Fibroblast of gingiva (primary cell): ENCODE results near the gene SYCE3.
"Not testable (repeated sequence)": the region's sequence is repeated elsewhere in the genome, so short reads cannot be mapped to it uniquely, and the experiment has no call there.

Source experiments
- DNase-seq: peaks from one replicate; pipeline ENCODE4 v3.0.0-alpha.2; 2011; ENCODE audit warnings: low read depth

SYCE3 gene

DNA sequence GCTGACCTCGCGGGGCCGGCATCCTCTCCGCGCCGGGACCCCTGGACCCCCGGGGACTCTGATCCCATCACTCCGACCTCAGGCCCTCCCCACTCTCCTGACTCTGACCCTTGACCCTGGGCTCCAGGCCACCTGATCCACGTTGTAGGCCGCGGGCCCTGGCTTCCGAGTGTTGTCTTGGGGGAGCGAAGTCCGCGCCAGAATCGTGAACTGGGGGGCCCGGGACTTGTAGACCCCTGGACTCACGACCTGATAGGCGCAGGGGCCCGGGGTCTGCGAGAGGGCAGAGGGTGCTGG lies 32.2 kb downstream of the SYCE3 start:
- DNase-seq: no peak

DNA sequence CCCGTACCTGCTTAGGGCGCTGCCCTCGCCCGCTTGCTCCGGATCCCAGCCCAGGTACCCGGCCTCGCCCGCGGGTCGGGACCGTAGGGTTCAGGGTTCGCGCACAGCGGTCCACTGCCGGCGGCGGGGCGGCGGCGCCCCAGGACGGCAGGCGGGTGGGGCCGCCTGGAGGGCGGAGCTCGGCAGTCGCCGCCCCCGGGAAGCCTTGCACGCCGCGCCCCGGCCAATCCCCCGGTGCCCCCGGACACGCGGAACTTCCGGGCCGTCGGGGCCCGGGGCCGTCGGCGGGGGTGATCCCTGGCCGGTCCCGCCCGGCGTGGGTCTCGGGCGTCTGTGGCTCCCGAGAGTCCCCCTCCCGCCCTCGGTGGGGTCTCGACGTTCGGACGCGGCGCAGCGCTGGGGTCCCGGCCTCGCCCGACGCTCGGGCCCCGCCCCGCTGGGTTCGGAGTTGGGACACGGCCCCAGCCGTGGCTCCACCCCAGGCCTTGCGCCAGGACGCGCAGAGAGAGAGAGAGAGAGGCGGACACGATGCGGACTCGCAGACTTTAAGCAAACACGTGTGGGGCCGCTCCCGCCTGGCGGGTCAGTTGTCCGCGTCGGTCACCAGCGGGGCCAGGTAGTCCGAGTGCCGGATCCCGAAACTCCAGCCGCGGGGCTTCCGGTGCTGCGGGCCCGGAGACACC lies 32.7 kb downstream of the SYCE3 start, which contains the start of gene TYMP:
Gene TYMP, minus strand, starts transcription at position 116 of the 683 bp plus-strand sequence. CDS start 303 bp downstream, outside the sequence.
- peak; percentile 91 for DNase-seq

DNA sequence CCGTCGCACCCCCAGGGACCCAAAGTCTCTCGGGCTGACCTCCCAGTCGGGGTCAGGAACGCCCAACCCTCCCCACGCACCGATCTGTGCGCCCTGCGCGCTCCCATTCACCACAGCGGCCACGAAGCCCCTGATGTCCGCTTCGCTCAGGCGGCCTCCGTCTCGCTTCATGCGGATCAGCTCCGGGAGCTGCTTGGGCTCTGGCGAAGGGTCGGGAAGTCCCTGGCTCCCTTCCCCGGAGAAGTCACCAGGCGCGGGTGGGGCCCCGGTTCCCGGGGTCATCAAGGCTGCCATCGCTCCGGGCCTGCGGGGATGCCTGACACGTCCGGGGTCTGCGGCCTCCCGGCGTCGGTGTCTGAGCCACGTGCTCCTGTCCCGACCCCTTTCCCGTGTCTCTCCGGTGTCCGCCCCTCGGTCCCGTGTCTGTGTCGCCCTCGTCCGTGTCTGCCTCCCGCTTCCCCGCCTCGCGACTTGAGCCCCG lies 33.3 kb downstream of the SYCE3 start:
- no peak for DNase-seq

DNA sequence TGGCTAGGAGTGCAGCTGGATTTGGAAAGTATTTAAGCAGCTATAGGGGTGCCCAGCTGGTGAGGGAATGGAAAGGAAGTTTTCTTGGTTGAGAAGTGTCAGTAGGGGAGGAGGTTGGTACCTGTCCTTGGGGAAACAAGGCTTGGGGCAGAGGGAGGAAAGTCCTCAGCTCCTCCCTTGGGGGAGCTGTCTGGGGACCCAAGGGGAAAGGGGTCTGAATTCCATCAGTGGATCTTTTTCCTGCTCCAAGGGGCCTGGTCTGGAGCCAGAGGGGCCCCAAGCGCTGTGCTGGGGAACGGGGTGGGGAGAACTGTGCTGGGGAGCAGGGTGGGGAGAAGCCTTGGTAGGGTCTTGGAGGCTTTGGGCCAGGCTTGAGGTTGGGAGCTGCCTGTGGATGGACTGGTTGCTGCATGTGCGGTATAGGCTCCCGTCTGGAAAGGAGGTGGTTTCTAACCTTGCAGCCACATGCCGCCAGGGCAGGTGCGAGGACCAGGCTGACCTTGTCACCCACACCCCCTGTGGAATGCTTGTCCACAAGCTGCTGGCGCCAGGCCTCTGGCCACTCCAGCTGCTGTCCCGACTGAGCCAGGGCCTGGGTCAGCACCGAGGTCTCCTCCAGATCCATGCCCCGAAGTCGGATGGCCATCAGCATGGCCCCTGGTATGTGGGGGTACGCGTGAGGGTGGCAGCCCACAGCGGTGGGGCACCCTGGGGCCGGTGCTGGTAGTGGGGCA lies 33.9 kb downstream of the SYCE3 start:
- no peak for DNase-seq

DNA sequence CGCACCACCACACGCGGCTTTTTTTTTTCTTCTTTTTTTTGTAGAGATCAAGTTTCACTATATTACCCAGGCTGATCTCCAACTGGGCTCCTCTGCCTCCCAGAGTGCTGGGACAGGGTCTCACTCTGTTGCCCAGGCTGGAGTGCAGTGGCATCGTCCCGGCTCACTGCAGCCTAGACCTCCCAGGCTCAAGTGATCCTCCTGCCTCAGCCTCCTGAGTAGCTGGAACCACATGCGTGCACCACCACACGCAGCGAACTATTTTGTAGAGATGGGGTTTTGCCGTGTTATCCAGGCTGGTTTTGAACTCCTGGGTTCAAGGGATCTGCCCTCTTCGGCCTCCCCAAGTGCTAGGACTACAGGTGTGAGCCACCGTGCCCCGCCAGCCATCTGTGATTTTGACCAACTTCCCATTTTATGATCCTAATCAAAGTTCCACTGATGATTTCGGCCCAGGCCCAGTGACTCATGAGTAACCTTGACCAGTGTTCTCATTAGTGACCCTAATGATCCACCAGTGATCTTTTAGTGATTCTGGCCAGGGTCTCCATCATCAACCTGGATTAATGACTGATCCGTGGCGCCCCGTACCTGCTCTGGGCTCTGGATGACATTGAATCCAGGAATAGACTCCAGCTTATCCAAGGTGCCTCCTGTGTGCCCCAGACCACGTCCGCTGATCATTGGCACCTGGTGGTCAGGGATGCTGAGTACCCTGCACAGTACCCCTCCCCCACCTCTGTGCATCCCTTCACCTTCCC lies 34.6 kb downstream of the SYCE3 start:
- no peak for DNase-seq

DNA sequence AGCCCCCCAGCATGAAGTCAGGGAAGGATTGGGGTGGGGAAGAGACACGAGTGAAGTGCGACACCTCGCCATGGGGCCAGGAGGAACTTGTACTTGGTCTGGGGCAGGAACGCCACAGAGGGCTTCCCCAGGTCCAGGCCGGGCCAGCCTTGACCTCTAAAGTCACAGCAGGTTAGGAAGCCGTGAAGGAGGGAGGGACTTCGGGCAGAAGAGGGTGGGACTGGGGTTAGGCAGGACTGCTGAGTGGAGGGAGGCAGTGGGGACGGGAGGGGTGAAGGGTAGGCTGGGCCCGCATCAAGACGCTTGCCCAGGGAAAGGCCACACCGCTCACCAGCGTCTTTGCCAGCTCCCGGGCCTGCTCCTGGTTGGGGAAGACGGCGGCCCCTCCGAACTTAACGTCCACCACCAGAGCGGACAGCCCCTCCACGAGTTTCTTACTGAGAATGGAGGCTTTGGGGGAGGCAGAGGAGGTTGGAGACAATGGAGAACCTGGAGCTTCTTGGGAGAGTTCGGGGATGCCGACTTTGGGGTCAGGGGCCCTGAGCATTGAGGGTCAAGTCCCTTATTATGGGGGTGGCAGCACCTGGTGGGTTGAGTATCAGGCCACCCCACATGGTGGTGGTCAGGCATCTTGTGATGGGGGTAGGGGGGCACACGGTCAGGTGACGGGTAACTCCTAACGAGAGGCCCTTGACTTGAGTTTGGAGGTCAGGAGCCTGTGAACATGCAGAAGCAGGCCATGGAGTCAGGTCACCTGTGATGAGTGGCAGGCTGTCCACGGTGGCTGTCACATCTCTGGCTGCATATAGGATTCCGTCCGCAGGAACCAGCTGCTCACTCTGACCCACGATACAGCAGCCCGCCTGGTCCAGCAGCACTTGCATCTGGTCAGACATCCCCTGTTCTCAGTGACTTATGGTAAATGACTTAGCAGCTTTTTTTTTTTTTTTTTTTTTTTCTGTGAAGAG lies 35.6 kb downstream of the SYCE3 start:
- DNase-seq: peak; percentile 66

DNA sequence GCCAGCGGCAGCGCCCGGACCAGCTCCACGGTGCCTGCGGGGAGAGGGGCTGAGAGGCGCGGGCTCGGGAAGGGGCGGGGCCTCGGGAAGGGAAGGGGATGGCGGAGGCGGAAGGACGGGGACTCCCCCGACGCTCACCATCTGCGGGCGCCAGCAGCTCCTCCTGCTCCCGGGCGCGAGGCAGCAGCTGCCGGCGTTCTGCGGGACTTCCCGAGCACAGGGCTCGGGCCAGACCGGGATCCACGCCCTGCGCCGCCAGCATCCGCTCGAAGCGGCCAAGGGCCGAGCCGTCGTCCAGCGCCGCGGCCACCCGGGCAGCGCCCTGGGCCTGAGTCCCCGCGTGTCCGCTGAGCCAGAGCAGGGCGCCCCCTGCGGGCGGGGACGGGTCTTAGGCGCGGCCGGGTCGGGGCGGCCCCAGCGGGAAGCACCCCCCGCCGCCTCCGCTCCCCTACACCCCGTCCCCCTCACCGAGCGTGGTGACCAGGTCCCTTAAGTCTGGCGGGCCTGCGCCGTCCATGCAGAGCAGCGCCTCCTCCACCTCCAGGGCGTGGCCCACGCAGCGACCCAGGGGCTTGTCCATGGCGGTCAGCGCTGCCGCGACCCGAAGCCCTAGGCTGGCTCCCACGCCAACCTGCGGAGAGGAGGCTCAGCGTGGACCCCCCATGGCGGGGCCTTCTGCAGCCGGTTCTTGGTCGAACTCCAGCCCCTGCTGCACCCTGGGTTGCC lies 36.4 kb downstream of the SYCE3 start:
- peak; percentile 79 for DNase-seq

DNA sequence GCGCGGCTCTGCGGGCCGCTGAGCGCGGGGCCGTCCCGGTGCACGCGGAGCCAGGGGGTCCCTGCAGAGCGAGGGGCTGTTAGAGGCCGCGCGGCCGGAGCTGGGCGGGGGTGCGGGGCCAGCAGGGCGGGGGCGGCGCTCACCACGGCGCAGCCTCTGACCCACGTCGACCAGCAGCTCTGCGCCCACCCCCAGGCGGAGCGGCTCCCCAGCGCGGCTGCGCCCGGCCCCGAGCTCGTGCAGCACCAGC lies 36.9 kb downstream of the SYCE3 start:
- DNase-seq: no peak

DNA sequence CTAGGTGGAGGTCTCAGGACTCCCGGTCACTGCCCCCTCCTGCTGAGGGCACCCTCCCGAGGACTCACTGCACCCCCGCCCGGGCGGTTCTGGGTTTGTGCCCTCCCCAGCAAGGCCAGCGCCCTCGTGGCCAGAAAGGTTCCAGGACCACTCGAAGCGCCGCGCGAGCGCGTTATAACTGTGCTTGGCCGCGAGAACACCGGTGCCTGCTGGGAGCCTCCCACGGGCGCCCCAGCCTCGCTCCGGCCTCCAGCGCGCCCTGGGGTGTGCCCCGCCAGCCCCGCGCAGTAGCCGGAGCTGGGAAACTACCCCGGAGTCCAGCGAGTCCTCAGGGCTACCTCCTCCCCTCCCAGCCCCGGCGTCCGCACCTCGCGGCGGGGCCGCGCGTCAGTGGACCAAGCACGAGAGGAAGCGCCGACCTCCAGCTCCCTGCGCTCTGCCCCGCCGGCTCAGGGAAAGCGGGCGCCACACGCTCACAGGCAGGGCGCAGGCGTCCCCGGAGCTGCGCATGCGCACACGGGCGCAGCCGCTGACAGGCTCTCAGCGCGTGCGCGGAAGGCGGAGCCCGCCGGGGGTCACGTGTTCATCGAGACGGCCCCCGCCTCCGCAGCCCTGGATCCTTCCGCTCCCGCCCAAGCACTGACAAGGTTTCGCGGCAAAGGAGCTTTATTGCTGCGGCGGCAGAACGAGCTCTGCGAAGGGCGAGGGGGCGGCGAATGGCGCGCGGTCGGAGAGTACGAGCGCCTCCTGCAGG lies 37.4 kb downstream of the SYCE3 start, which contains the start of gene SCO2:
Gene SCO2, minus strand, starts transcription at position 495 of the 754 bp plus-strand sequence. CDS start 1,187 bp downstream, outside the sequence.
- DNase-seq: peak; percentile 98

DNA sequence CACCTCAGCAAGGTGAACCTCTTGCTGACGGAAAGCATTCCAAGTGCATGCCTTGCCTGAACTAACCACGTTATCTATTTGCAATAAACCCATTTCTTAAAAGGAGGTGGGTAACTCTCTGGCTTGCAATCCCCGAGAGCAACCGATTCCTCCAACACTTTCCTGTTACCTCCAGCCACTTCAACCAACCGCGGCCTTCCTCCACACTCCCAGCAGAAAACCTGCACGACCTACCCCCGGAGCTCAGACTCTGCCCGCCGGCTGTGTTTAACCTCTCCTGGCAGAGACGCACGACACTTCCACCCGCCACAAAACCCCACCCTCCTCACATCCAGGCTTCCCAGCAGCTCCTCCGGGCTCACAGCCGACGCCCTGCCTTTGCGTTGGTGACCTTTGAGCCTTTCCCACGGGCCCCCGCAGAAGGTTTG lies 38.0 kb downstream of the SYCE3 start:
- DNase-seq: no peak

DNA sequence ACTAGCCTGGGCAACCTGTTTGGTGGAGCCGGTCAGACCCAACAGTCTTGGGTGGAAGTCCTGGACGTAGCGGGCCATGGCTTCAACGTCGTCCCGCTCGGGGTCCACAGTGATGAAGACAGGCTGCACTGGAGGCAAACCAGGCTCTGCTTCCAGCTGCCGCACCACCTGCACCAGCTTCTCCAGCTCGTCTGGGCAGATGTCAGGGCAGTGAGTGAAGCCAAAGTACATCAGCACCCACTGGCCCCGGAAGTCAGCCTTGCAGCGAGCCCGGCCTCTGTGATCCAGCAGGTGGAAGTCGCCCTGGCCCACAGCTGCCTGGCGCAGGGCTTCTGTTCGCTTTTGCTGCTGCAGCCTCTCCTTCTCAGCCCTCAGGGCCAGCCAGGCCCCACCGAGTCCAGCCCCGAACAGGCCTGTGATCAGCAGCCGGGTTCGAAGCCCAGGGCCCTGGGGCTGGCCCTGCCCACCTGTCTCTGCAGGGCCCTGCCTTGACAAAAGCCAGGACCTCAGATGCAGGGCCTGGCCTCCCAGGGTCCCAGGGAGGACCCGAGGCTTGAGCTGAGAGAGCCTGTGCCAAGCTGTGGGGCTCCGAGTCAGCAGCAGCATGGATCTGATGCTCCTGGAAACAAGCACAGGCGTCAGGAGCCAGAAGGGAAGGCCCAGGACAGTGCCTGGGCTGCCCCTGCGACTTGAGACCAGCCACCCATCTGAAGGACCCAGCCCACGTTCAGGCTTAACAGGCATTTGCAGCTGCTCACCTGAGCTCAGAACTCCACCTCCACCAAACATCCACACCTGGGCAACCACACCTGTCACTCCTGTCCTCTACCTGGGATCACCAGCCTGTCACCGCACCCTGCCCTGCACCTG lies 38.7 kb downstream of the SYCE3 start:
- DNase-seq: no peak

DNA sequence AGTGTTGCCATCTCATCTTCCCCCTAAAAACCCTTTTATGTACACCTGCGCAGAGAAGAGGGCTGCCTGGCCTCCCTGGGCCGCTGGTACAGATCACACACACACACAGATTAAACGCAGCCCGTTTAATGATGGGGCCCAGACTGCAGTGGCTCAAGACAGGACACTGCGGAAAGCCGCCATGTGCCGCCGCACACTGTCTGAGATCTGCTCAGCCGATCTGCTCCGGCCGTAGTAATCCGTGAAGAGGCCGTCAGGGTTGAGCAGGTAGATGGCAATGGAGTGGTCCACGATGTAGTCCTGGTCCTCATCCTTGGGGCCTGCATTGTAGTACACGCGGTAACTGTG lies 39.3 kb downstream of the SYCE3 start:
- no peak for DNase-seq

DNA sequence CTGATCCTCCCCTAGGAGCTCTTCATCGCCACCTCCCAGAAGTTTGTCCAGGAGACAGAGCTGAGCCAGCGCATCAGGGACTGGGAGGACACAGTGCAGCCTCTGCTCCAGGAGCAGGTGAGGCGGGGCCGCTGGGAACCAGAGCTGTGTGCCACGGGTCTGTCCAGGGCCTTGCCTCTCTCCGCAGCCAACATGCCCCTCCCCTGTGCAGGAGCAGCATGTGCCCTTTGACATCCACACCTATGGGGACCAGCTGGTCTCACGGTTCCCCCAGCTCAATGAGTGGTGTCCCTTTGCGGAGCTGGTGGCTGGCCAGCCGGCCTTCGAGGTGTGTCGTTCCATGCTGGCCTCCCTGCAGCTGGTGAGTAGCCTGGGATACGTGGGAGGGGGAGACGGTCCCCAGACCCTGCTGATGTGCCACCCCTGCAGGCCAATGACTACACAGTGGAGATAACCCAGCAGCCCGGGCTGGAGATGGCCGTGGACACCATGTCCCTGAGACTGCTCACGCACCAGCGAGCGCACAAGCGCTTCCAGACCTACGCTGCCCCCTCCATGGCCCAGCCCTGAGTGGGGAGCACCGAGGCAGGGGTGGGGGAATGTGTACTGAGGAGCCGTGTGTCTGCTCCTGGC lies 39.8 kb downstream of the SYCE3 start:
- no peak for DNase-seq

DNA sequence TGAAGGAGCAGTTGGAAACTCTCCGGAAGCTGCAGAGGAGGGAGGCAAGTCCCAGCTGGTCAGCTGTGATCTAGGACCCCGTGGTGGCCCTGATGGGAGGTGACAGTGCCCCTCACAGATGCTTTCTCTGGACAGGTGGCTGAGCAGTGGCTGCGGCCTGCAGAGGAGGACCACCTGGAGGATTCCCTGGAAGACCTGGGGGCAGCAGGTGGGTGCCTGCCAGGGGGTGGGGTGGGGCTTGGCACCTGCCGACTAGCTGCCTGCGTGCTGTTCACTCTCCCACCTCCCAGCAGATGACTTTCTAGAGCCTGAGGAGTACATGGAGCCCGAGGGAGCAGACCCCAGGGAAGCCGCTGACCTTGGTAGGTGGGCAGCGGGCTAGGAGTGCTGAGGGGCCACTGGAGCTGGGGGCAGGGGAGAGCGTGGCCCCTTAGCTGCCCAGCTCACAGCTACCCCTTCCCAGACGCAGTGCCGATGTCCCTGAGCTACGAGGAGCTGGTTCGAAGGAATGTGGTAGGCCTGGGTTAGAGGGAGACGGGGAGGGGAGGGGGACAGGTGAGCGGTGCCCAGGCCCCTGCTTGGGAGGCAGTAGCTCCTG lies 40.4 kb downstream of the SYCE3 start:
- DNase-seq: no peak

DNA sequence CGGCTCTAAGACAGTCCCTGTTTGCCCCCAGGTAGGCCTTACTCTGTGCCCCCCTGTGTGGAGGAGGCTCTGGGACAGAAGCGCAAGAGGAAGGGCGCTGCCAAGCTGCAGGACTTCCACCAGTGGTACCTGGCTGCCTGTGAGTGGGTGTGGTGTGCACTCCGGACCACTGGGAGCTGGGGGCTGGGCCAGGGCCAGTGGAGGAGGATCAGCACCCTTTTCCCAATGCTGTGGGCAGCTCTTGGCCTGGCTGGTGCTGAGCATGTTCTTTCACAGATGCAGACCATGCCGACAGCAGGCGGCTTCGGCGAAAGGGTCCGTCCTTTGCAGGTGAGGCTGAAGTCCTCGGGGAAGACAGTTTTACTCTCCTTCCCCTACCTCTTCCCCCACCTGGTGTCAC lies 41.0 kb downstream of the SYCE3 start:
- no peak for DNase-seq

DNA sequence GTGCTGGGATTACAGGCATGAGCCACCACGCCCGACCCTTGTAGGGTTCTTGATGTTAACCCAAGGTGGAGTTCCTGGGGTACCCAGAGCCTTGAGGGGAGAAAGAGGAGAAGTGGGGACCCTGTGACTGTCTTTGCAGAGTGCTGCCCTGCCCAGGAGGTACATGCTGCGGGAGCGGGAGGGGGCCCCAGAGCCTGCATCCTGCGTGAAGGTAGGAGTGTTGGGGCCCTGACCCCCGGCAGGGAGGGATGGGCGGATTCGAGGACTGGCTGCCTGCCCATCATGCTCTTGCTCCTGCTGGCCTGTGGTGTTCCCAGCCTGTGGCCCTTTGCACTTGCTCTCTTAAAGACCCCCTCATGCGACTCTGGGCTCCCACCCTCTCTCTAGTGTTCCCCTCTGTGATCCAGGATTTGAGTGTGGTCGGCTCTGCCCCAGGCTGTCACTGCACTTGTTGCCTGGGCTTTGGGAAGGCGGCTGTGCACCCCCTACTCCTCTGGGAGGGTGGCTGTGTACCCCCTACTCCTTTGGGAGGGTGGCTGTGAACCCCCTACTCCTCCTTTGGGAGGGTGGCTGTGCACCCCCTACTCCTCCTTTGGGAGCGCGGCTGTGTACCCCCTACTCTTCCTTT lies 41.8 kb downstream of the SYCE3 start:
- DNase-seq: no peak

DNA sequence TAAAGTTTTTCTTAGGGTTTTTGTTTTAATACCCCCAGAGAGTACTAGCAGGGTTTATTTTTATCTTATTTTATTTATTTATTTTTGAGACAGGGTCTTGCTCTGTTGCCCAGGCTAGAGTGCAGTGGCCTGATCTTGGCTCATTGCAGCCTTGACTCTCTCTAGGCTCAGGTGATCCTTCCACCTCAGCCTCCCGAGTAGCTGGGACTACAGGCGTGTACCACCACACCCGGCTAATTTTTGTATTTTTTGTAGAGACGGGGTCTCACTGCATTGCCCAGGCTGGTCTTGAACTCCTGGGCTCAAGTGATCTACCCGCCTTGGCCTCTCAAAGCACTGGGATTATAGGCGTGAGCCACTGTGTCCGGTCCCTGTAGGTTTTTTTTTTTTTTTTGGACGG lies 42.5 kb downstream of the SYCE3 start:
- DNase-seq: not testable (repeated sequence)

DNA sequence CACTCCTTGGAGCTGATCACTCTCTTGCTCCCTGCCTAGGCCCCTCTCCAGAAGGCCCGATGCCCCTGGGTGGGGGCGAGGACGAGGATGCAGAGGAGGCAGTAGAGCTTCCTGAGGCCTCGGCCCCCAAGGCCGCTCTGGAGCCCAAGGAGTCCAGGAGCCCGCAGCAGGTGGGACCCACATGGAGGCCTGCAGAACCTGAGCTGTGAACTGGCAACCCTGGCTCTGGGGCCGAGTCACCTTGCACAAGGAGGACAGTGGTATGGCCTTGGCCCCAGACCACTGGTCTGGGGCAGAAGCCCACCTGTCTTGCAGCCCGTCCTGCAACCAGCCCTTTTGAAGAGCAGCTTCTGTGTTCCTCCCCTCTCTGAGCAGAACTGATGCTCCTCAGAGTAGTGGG lies 43.6 kb downstream of the SYCE3 start:
- no peak for DNase-seq
